Activated T-helper 1 cell treated with Interleukin-2 at 50 U/mL for 16 hours (primary cell): Measurements from ENCODE around the gene MAN2A2.
"Not testable (repeated sequence)": the region's sequence is repeated elsewhere in the genome, so short reads cannot be mapped to it uniquely, and the experiment has no call there.

Experiments used
- DNase-seq: peaks from one replicate; pipeline ENCODE4 v3.0.0-alpha.2; 2020; ENCODE audit warnings: low read depth

Gene MAN2A2

DNA sequence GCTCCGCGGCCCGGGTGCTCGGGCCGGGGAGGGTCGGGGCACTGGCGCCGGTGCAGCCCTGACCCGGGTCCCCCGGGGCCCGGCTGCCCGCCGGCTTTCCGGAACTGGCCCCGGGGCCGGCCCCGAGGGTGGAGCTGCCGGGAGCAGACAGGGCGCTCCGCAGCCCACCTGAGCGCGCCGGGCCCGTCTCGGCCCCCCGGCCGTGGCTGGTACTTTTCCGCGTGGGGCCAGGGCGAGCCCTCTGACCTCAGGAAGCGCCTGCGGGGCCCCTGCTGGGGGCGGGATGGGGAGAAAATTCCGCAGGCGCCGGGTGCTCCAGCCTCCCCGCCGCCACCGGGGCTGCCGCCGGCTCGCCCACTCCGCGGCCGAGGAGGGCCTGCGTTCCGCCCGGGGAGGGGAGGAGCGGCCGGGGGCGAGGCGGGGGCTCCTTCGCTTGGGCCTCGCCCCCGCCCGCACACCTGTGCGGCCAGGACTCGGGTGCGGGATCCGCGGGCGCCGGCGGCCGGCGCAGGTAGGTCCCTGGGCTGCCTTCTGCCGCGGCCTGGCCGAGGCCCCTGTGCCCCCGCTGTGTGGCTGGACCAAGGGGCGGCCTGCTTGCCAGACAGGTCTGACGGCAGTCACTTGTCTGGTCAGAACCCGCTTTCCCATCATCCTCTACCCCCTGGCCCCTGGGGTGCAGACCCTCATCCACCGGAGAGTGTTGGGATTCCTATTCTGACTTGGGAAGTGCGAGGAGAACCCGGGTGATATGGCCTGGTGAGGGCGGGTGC is 31.2 kb upstream of the MAN2A2 start:
- no peak for DNase-seq

DNA sequence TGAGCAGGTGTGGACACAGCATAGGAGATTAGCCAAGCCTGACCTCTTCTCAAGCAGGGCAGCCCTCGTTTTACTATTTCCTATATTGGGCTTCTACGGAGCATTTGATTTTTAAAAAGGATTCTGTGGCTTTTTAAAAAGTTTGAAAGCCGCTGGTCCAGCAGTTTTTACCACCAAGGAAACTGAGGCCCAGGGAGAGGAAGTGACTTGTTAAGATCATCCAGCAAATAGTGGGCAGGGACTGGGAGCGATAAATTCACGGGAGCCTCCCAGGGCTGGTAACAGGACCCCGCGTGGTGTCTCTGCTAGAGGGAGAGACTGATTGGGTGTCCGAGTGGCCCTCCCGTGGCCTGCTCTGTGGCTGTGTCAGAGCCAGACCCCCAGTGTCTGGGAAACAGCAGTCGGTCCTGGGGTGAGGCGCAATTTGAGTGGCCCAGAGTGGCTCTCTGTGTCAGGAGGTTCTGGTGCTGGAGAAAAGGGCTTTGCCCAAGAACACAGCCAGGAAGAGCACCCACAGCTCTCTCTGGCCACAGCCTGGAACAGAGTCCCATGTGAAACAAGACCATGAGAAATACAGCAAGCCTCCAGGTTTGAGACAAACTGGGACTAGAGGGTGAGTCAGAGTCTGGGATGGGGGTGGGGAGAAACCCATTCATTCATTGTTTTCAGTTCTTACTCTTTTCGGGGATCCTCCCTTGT is 30.5 kb upstream of the MAN2A2 start:
- no peak for DNase-seq

- DNase-seq: no peak
Measured at GRCh38 chr15:90873488-90873997, 29.6 kb upstream of the MAN2A2 start.

DNA sequence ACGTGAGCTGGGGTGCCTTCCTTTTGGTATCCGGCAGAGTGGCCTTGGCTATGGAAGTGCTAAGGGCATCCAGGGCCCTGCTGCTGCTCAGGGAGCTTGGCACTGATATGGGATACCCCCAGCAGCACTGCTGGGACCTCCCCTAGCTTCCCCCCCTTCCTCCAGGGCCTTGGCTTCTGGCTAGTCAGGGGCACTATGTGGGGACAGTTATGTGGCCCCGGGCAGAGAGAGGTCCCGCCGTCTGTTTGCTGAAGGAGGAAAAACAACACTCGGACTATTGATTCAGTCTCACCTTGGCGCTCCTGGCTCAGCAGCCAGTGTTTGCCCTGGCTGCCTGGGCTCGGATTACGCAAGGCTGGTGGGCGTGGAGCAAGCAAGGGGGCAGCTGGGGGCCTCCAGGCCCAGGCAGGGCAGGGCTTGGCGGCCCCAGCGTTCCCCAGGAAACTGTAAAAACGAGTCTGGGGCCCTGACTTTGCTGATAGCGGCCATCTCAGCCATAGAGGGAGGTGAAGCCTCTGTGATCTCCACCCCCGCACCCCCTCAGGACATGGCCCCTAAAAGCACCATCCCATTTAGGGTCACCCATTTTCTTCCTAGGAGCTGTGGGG is 29.0 kb upstream of the MAN2A2 start:
- no peak for DNase-seq

DNA sequence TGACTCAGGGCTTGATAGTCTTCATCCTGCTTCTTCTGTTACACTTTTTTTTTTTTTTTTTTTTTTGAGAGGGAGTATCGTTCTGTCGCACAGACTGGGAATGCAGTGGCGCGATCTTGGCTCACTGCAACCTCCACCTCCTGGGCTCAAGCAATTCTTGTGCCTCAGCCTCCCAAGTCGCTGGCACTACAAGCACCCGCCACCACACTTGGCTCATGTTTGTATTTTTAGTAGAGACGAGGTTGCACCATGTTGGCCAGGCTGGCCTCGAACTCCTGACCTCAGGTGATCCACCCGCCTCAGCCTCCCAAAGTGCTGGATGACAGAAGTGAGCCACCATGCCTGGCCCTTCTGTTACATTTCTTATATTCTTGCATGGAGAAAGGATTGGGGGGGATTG is 28.1 kb upstream of the MAN2A2 start:
- not testable (repeated sequence) for DNase-seq

GRCh38 chr15:90875549-90875981 is 27.5 kb upstream of the MAN2A2 start:
- DNase-seq: no peak

- no peak for DNase-seq
Measured at GRCh38 chr15:90876046-90876445, 27.1 kb upstream of the MAN2A2 start.

DNA sequence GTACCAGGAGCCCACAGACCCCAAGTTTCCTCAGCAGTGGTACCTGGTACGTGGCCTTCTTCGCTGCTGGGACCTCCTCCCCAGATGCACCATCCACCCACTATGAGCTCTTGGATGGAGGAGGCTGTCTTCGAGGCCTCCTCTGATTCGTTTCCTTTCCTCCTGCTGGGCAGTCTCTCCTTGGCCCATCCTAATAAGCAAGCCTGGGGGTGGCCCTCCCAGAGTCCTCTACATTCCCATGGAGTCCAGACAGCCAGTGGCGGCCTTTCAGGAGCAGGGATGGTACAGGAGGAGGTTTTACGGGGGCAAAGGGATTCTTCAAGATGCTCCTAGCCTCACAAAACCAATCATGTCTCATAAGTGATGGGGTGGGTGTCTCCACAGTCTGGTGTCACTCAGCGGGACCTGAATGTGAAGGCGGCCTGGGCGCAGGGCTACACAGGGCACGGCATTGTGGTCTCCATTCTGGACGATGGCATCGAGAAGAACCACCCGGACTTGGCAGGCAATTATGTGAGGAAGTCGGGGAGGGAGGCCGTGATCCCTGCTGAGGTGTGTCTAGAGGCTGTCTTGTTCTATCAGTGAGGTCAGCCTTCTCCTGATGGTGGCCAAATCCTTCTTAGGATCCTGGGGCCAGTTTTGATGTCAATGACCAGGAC is 26.5 kb upstream of the MAN2A2 start:
- no peak for DNase-seq

DNA sequence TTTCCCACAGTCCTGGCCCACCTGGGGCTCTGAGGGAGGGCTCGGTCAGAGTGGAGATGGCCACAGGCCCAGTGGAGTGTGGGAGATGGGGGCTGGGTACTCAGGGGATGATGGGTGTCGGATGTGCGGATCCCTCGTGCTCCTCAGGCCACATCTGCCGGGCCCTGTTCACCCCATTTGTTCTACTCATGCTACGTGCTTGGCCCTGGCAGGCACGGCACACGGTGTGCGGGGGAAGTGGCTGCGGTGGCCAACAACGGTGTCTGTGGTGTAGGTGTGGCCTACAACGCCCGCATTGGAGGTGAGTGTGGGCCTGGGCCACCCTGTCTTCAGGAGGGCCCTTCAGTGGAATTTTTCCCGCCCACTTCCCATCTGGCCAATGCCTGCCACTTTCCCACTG is 25.8 kb upstream of the MAN2A2 start:
- DNase-seq: no peak

DNA sequence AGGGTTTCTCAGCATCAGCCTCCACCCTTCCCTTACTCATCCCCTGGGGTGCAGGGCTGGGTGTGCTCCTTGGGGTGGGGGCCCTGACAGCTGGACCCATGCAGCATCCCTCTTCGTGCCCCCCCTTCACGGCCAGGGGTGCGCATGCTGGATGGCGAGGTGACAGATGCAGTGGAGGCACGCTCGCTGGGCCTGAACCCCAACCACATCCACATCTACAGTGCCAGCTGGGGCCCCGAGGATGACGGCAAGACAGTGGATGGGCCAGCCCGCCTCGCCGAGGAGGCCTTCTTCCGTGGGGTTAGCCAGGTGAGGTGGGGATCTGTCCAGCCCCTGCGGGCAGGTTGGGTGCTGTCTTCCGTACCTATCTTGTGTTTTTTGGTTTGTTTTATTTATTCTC is 25.1 kb upstream of the MAN2A2 start:
- DNase-seq: no peak

DNA sequence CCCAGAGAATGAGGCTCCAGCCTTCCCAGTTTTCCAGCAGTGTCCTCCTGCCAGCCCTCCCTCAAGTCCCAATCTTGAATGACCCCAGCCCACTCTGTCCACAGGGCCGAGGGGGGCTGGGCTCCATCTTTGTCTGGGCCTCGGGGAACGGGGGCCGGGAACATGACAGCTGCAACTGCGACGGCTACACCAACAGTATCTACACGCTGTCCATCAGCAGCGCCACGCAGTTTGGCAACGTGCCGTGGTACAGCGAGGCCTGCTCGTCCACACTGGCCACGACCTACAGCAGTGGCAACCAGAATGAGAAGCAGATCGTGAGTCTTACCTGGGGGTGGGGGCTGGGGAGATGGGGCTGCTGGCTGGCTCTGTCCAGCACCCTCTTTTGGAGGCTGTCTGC is 24.4 kb upstream of the MAN2A2 start:
- DNase-seq: no peak

GRCh38 chr15:90879730-90880366 is 23.3 kb upstream of the MAN2A2 start:
- no peak for DNase-seq

DNA sequence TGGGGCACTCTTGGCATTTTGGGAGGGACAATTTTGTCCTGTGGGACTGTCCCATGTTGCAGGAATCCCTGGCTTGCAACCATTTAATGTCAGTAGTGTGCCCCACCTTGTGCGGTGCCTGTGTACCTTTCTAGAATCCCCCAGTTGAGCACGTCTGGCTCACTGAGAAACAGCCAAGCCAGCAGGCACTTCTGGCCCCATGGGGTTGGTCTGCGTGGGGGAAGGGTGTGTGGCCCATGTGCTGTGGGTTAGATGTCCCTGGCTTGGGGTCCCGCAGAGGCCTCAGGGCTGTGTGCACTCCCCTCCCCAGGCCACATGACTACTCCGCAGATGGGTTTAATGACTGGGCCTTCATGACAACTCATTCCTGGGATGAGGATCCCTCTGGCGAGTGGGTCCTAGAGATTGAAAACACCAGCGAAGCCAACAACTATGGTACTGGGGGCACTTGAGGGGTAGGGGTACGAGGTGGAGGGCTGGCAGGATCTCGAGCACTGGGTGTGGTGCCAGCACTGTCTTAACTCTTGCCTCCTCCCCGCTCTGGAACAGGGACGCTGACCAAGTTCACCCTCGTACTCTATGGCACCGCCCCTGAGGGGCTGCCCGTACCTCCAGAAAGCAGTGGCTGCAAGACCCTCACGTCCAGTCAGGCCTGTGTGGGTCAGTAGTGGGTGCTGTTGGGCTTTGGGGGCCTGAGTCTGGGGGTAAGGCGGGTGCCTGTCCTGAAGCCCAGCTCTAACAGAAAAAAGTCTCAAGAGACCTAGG is 22.5 kb upstream of the MAN2A2 start:
- no peak for DNase-seq

GRCh38 chr15:90881181-90881977 is 21.7 kb upstream of the MAN2A2 start:
- DNase-seq: no peak

DNA sequence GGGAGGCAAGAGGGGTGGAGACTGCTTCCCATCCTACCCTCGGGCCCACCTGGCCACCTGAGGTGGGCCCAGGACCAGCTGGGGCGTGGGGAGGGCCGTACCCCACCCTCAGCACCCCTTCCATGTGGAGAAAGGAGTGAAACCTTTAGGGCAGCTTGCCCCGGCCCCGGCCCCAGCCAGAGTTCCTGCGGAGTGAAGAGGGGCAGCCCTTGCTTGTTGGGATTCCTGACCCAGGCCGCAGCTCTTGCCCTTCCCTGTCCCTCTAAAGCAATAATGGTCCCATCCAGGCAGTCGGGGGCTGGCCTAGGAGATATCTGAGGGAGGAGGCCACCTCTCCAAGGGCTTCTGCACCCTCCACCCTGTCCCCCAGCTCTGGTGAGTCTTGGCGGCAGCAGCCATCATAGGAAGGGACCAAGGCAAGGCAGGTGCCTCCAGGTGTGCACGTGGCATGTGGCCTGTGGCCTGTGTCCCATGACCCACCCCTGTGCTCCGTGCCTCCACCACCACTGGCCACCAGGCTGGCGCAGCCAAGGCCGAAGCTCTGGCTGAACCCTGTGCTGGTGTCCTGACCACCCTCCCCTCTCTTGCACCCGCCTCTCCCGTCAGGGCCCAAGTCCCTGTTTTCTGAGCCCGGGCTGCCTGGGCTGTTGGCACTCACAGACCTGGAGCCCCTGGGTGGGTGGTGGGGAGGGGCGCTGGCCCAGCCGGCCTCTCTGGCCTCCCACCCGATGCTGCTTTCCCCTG is 21.0 kb upstream of the MAN2A2 start:
- no peak for DNase-seq

GRCh38 chr15:90882781-90883525 is 20.1 kb upstream of the MAN2A2 start:
- no peak for DNase-seq

- DNase-seq: no peak
Measured at GRCh38 chr15:90883526-90883975, 19.6 kb upstream of the MAN2A2 start.

- DNase-seq: no peak
Measured at GRCh38 chr15:90883976-90884718, 19.0 kb upstream of the MAN2A2 start, which contains the start of gene FES. Gene FES (plus strand): TSS chr15:90884504. CDS start chr15:90885046, 542 bp downstream.
